ENCODE measurements around the gene NRCAM. TPM values are rescaled to one million over a fixed set of nuclear protein-coding genes. Genes with fewer than 3 reads are reported as not detected.

Gene NRCAM
- total and polyA plus RNA-seq, 7 donors = 1.3 to 3.9 (median 1.8) TPM; not detected in 2

DNA sequence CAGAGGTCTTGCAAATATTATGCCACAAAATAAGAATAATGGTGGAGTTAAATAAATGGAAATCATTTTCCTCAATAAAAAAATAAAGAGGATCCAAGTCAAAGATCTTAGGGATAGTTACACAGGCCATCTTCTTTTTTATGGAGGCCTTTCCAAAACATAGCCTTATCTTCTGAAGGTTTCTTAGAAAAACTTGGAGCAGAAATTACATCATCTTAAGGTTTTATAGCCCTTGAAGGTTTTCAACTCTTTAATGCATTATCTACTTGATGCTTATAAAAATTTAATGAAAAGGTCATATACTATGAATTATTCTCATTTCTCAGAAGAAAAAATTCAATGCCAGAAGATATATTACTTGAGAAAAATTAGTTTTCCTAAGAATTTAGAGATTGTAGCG is 231.8 kb downstream of the NRCAM start:
- DNase-seq = no peak
- Histone ChIP-seq H3K27ac (no peak overlapping the region), H3K4me3 (no peak overlapping the region), H3K4me1 (no peaks in the 10 kb centered on the region), H3K27me3 (no peaks in the 10 kb centered on the region), H3K36me3 (no peaks in the 10 kb centered on the region), H3K9me3 (no peaks in the 10 kb centered on the region)
- intact Hi-C loops (cut with DNase I) = no loop called here
- no peak for TF ChIP-seq EP300 (IDR thresholded peaks at IDR 0.05)
- no peak for TF ChIP-seq CTCF (IDR thresholded peaks at IDR 0.05)
- TF ChIP-seq POLR2A (IDR thresholded peaks at IDR 0.05) = no peak
- TF ChIP-seq POLR2AphosphoS5 (IDR thresholded peaks at IDR 0.05) = no peak
- WGBS, 2 donors = 93 to 97% methylated on average over 1 of the region's 1 CpG

- no peak overlapping the region for H3K4me3 ChIP-seq
- no peak overlapping the region for H3K27ac ChIP-seq
- H3K36me3 ChIP-seq = no peaks in the 10 kb centered on the region
- no peaks in the 10 kb centered on the region for H3K27me3 ChIP-seq
- no peaks in the 10 kb centered on the region for H3K4me1 ChIP-seq
- no peak for DNase-seq
- no peak for TF ChIP-seq EP300 (IDR thresholded peaks at IDR 0.05)
- no peak for TF ChIP-seq CTCF (IDR thresholded peaks at IDR 0.05)
- TF ChIP-seq POLR2AphosphoS5 (IDR thresholded peaks at IDR 0.05) = no peak
- no peak for TF ChIP-seq POLR2A (IDR thresholded peaks at IDR 0.05)
- H3K9me3 ChIP-seq = no peaks in the 10 kb centered on the region
- 73 to 79% methylated on average over 7 of the region's 7 CpGs for WGBS, 2 donors
- intact Hi-C loops (cut with DNase I) = no loop called here
These were observed 233.9 kb downstream of the NRCAM start for GRCh38 chr7:108222236-108222892.

DNA sequence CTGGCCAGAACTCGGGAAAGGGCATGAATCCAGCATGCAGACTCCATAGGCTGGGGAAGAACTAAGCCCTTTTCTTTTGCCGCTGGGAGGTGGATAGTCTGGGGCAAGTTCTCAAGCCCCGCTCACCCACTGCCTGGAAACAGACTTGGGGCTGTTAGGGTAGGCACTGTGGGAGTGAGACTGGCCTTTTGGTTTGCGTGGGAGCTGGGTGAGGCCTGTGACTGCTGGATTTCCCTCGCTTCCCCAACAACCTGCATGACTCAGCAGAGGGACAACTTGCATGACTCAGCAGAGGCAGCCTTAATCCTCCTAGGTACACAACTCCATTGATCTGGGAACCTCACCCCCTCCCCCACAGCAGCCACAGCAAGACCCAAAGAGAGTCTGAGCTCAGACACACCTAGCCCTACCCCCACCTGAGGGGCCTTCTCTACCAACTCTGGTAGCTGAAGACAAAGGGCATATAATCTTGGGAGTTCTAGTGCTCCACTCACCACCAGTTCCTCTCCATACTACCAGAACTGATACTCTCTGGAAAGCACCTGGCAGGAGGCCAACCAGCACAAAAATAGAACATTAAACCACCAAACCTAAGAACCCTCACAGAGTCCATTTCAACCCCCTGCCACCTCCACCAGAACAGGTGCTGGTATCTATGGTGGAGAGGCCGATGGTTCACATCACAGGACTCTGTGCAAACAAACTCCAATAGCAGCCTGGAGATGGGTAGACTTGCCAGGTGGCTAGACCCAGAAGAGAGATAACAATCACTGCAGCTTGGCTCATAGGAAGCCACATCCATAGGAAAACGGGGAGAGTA is 244.6 kb downstream of the NRCAM start:
- Histone ChIP-seq H3K9me3 (no peaks in the 10 kb centered on the region), H3K36me3 (no peaks in the 10 kb centered on the region), H3K4me1 (no peaks in the 10 kb centered on the region), H3K4me3 (no peak overlapping the region), H3K27me3 (no peaks in the 10 kb centered on the region), H3K27ac (no peak overlapping the region)
- DNase-seq = no peak
- WGBS, 2 donors = 77 to 78% methylated on average over 7 of the region's 7 CpGs
- TF ChIP-seq CTCF (IDR thresholded peaks at IDR 0.05) (no peak), EP300 (IDR thresholded peaks at IDR 0.05) (no peak), POLR2AphosphoS5 (IDR thresholded peaks at IDR 0.05) (no peak), POLR2A (IDR thresholded peaks at IDR 0.05) (no peak)
- intact Hi-C loops (cut with DNase I) = no loop called here

DNA sequence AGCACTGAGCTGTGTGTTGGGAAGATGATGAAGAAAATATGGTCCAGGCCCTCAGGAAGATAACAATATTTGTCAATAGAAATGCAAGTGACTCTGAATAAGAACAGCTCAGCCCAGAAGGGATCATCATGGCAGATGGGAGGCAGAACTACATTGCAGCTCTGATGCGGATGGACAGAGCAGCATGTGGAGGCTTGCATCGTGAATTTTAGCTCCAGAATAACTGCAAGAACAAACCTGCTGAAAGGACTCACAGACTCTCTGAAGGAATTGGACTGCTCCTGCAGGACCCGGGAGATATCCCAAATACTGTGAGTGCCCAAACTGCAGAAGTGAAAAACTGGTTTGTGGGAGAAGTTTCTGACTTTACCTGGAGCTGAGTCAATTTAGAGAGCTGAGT is 245.4 kb downstream of the NRCAM start:
- intact Hi-C loops (cut with DNase I) = no loop called here
- no peak for TF ChIP-seq POLR2AphosphoS5 (IDR thresholded peaks at IDR 0.05)
- no peak for TF ChIP-seq CTCF (IDR thresholded peaks at IDR 0.05)
- TF ChIP-seq EP300 (IDR thresholded peaks at IDR 0.05) = no peak
- TF ChIP-seq POLR2A (IDR thresholded peaks at IDR 0.05) = no peak
- Histone ChIP-seq H3K36me3 (no peaks in the 10 kb centered on the region), H3K4me1 (no peaks in the 10 kb centered on the region), H3K4me3 (no peak overlapping the region), H3K27ac (no peak overlapping the region), H3K27me3 (no peaks in the 10 kb centered on the region), H3K9me3 (no peaks in the 10 kb centered on the region)
- 96 to 98% methylated on average over 3 of the region's 3 CpGs for WGBS, 2 donors
- no peak for DNase-seq

Data from sigmoid colon (tissue), 7 donors.